NCI-H1105 (cell line): ENCODE data around the gene MYL12A.

Source experiments
- DNase-seq: peaks from one replicate; lab custom pipeline; 2025; lab: John Stamatoyannopoulos, UW

MYL12A gene

GRCh38 chr18:3225588-3225987, 22.0 kb upstream of the MYL12A start:
- DNase-seq: no peak

DNA sequence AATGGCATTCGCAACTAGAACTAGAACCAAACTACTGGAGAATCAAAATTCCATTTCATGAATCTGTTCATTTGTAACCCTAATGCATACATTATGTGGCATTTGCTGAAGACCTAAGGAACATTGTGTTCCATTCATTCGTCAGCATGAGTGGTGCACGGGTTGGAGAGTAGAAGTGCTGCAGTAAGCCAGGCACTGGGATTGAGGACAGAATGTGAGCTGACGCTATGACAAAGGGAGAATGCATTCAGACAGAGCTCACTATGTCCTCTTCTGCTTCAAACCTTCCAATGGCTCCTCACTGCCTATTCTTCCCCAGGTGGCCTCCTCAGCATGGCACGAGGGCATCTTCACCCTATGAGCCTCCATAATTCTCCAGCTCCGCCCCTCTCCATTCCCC, 21.6 kb upstream of the MYL12A start:
- no peak for DNase-seq

DNA sequence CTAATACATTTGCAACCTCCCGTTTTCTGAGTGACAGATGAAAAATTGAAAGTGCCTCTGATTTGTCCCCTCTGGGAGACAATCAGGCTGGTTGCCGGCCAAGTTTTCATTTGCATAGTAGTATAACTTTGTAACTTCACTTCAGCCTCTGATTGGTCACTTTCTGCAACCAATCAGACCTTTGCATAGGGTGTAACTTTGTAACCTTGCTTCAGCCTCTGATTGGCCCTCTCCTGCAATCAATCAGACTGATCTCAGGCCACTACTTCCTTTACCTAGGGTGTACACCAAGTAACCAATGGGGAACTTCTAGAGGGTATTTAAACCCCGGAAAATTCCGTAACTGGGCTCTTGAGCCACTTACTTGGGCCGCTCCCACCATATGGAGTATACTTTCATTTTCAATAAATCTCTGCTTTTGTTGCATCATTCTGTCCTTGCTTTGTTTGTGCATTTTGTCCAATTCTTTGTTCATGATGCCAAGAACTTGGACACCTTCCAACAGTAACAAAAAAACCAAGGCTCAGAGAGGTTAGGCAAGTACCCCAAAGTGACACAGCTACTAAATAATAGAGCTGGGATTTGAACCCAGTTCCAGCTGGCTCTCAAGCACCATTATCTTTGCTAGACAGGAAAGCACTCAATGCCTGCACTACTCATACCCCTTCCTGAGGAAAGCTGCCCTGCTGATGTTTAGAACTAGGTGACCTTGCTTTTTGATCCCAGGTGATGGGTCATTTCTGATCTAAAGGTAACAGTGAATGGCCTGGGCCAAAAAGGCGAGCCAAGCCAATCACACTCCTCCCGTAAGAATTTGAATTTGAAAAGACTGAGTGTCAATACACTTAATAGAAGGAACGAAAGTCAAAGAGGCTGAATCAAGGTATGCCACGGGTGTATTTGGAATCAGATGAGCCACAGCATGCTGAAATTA, 16.9 kb upstream of the MYL12A start:
- DNase-seq: no peak

GRCh38 chr18:3233004-3233403, 14.6 kb upstream of the MYL12A start:
- no peak for DNase-seq

DNA sequence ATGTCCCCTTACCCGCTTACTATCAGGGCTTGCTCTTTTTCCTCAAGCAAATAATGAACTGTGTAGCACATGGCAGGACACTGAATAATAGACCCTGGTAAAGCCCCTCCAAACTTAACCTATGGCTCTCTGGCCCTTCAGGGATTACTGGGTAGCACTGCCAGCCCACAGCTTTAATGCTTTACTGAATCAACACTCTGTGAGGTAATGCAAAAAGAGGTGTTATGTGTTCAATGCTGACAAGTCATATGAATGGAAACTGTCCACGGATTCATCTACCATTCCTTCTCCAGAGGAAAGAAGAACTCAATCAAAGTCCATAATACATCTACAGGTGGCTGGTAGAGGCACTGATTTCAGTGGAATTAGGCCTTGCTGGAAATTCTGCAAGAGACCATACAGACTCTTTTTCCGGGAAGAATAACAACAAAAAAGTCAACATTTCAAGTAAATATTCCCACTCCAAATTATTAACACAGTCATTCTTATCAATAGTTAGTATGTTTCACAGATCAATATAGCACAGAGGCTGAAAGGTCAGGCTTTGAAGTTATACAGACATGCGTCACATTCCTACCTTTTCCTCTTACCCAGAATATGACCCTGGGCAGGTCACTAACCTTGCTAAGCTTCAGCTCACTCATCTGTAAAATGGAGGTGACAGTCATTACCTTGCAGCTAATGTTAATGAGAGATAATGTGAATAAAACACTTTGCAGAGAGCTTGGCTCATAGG, 14.0 kb upstream of the MYL12A start:
- DNase-seq: no peak

- no peak for DNase-seq
Observed at GRCh38 chr18:3234457-3234856, 13.1 kb upstream of the MYL12A start.

DNA sequence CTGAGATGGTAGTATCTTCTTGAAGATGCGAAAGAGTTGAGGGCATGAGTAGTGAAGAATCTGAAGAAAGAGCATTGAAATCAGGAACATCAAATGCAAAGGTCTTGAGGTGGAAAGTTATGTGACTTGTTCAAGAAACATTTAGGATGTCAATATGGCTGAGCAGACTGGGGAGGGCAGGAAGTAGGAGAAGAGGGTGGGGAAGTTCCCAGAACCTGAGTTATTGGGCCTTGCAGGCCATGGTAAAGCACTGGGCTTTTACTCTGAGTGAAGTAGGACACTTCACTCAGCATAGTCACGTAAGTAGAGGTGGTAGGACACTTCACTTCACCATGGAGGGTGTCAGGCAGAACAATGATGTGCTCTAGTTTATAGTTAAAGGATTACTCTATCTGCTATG, 11.8 kb upstream of the MYL12A start:
- no peak for DNase-seq

DNA sequence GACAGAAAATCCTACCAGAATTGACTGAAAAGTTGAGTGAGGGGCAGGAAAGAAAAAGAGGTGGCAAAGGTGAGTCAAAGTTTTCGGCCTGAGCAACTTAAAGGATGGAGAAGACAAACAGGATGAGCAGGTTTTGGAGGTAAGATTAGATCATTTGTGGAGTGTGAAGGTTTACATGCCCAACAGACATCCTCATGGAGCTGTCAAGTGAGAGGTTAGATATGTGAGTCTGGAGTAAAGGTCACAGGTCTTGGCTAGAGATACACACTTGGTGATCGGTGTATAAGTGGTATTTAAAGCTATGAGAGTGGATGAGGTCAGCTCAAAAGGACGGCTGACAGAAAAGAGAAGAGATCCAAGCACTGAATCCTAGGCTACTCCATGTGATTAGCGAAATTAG, 11.1 kb upstream of the MYL12A start:
- DNase-seq: no peak

DNA sequence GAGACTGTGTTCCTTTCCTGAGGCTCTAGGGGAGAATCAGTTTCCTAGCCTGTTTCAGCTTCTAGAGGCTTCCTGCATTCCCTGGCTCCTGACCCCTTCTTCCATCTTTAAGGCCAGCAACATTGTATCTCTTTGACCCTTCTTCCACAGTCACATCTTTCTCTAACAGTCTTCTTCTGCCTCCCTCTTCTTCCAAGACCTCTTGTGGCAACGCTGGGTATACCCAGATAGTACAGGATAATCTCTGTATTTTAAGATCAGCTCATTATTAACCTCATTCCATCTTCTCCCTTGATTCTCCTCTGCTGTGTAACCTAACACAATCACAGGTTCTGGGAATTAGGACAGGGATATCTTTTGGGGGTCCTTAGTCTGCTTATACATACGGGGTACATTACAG, 8.9 kb upstream of the MYL12A start:
- DNase-seq: no peak

- no peak for DNase-seq
Observed at GRCh38 chr18:3245185-3245564, 2.4 kb upstream of the MYL12A start.

DNA sequence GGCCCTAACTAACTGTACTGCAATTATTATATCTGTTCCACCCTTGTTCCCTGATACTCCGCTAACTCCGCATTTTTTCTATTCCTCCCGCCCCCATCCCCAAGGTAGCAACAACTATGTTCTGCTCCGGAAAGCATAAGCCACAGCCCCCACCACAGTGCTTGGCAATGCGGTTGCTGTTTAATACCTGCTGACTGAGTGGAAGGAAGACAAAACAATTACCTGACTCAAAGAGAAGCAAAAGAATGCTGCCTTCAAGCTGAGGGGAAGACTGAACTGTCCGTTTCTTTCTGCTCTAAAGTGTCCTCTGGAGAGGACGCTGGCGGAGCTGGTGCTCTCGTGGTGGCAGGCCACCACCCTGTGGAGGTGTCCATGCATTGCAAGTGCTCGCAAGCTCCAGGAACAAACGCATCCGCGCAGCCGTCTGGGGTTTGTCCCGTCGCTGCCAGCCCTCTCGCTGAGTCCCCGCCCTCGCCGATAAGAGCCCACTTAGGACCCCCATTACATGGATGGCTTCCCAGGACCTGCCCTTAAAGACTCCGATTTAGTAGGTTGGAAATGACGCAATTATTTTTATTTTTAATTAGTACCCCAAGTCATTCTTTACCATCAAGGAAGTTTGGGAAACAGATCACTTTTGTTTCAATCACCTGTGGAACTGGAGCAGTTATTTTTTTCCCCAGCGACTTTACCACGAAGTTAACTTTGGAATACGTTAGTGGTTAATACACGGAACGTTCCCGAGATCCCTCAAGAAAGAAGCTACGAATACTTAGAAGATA, 1.6 kb upstream of the MYL12A start:
- DNase-seq: peak; percentile 43

DNA sequence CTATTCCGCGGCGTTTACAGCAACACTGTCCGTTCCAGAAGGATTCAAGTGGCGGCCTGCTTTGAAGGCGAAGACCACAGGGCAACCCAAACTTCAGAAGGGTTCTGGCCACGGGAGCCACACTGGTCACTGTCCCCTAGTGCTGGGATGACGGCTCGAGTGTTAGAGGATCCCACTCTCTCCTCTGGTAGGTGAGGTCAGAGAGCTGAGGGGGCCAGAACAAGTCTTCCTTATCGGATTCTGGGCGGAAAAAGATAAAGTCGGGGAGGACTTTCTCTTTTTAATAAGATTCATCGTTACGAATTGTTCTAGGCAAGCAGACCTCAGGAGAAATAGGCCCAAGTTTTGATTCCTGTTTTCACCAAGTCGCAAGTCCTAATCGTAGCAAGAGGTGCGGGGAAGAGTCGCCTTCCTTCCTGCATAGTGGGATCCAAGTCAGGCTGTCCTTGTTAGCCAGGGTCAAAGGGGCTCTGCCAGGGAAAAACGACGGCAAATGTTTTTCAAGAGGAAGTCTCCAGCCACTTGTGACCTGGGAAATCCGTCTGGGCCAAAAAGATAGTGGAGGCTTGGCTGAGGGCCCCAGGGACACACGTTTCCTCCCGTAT, 864 bp upstream of the MYL12A start:
- DNase-seq: no peak

DNA sequence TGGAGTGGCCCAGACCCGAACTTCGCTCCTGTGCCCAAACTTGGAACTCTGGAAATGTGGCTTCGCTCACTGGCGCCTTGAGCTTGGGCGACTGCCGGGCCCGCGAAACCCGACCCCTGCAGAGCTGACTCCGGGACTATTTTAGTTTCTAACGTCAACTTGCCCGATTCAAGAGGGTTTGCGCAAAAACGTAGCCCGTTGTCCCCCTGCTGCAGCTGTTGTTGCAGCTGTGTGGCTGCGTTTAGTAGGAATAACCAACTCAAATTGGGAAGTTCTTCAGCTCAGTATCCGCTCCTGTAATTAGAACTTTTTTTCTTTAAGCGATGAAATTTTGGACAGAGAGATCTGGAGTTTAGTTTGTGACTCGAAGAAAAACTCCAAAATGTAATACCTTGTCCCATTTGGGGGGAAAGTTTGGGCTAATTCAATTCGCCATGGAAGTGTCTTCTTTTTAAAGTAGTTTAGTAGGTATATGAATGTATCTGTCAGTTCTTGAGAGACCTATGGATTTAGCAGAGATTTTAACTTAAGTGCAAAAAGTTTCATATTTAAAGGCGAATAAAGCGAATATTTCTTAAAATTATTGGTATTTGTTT, 559 bp downstream of the MYL12A start:
- no peak for DNase-seq

- DNase-seq: no peak
Observed at GRCh38 chr18:3248658-3249359, 1.2 kb downstream of the MYL12A start.

- DNase-seq: no peak
Observed at GRCh38 chr18:3250237-3251107, 2.9 kb downstream of the MYL12A start.

GRCh38 chr18:3251249-3251962, 3.8 kb downstream of the MYL12A start:
- no peak for DNase-seq

DNA sequence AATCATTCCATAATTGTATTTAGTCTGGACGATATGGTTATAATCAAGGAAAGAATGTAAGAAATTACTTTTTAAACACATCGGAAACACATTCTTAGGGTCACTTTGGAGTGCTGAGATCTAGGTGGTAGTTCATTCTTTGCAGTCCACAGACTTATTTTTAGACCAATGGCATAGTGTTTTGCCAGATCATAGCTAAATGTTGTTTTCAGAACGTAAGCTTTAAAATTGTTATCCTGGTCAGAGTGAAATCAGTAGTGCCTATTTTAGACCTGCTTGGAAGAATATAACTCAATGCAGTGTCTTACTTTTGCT, 4.3 kb downstream of the MYL12A start:
- DNase-seq: no peak

- DNase-seq: no peak
Observed at GRCh38 chr18:3252843-3253242, 5.2 kb downstream of the MYL12A start.

DNA sequence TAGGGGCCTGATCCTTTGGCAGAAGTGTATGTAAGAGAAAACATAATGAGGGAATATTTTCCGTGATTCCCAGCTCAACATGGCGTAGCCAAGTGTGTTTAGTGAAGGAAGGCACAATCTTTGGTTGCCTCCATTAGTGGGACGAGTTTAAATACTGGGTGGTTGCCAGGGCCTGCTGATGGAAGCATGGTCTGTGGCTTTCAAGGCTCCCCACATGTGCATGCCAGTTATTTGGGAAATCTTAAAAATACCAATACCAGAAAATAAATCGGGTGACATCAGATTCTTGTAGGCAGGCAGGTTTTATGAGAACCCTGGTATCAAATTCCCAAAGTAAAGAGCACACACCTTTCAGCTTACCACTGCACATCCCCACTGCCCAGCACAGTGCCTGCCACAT, 7.1 kb downstream of the MYL12A start:
- DNase-seq: no peak
